SK-N-SH treated with all-trans-retinoic acid at 6 μM for 48 hours (cell line): ENCODE results near the gene C14orf119.

Experiments used
- ISL1 ChIP-seq: fragments of 250-450 bp; sonication (Bioruptor Pico); IDR thresholded peaks from 2 replicates; pipeline ENCODE4 v2.1.2; 2022; ENCODE audit warnings: mild to moderate bottlenecking, moderate library complexity
- ZC3H10 ChIP-seq: fragments of 250-450 bp; sonication (Bioruptor Pico); IDR thresholded peaks from 2 replicates; pipeline ENCODE4 v1.5.1; 2021; ENCODE audit warnings: mild to moderate bottlenecking, moderate library complexity
- ZFP3 ChIP-seq: fragments of 250-450 bp; sonication (Bioruptor Pico); IDR thresholded peaks from 2 replicates; pipeline ENCODE4 v1.5.0; 2020; ENCODE audit warnings: mild to moderate bottlenecking, moderate library complexity
- ZNF70 ChIP-seq: fragments of 450-650 bp; formaldehyde crosslinking; IDR thresholded peaks from 2 replicates; pipeline ENCODE4 v1.5.0; 2020; ENCODE audit warnings: mild to moderate bottlenecking, moderate library complexity
- TF ChIP-seq, protein P1 (sequence below): fragments of 250-450 bp; sonication (Bioruptor Pico); IDR thresholded peaks from 2 replicates; pipeline ENCODE4 v1.8.0; 2020; ENCODE audit warnings: mild to moderate bottlenecking, moderate library complexity, borderline replicate concordance
- TF ChIP-seq, protein P2 (sequence below): fragments of 250-450 bp; sonication (Bioruptor Pico); IDR thresholded peaks from 2 replicates; pipeline ENCODE4 v1.5.0; 2020; ENCODE audit warnings: mild to moderate bottlenecking, moderate library complexity

DNA sequence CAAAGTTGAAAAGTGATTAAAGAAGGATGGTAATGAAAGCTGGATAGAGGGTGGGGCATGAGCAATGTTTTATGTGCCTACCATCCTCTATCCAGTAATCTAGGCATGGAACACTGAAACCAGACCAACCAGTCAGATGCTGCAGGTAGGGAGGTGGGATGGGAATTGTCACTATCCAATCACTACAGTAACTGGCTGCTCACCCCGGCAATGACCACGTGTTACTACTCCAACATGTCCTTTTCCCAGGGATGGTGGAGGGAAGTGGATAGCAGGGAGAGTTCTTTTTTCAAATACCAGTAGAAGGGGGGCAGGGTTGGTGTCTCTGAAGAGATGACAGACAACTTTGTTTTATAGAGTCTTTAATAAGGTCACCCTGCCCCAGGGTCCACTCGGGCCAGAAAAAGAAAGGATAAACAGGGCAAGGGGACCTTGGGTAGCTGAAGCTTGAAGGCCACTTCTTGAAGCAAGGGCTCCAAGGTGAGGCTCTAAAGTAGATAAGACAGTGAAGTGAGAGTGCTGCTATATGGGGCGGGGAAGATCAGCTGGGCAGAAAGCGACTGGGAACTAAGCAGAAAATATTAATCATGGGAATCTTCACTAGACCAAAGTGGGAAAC is 23.3 kb upstream of the C14orf119 start:
- TF ChIP-seq ZNF70 (CRISPR knock-in tag) (no peak), ISL1 (CRISPR knock-in tag) (no peak), ZC3H10 (CRISPR knock-in tag) (no peak), ZFP3 (CRISPR knock-in tag) (no peak)
- TF ChIP-seq, protein P1, sequence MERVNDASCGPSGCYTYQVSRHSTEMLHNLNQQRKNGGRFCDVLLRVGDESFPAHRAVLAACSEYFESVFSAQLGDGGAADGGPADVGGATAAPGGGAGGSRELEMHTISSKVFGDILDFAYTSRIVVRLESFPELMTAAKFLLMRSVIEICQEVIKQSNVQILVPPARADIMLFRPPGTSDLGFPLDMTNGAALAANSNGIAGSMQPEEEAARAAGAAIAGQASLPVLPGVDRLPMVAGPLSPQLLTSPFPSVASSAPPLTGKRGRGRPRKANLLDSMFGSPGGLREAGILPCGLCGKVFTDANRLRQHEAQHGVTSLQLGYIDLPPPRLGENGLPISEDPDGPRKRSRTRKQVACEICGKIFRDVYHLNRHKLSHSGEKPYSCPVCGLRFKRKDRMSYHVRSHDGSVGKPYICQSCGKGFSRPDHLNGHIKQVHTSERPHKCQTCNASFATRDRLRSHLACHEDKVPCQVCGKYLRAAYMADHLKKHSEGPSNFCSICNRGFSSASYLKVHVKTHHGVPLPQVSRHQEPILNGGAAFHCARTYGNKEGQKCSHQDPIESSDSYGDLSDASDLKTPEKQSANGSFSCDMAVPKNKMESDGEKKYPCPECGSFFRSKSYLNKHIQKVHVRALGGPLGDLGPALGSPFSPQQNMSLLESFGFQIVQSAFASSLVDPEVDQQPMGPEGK (CRISPR knock-in tag): no peak
- TF ChIP-seq, protein P2, sequence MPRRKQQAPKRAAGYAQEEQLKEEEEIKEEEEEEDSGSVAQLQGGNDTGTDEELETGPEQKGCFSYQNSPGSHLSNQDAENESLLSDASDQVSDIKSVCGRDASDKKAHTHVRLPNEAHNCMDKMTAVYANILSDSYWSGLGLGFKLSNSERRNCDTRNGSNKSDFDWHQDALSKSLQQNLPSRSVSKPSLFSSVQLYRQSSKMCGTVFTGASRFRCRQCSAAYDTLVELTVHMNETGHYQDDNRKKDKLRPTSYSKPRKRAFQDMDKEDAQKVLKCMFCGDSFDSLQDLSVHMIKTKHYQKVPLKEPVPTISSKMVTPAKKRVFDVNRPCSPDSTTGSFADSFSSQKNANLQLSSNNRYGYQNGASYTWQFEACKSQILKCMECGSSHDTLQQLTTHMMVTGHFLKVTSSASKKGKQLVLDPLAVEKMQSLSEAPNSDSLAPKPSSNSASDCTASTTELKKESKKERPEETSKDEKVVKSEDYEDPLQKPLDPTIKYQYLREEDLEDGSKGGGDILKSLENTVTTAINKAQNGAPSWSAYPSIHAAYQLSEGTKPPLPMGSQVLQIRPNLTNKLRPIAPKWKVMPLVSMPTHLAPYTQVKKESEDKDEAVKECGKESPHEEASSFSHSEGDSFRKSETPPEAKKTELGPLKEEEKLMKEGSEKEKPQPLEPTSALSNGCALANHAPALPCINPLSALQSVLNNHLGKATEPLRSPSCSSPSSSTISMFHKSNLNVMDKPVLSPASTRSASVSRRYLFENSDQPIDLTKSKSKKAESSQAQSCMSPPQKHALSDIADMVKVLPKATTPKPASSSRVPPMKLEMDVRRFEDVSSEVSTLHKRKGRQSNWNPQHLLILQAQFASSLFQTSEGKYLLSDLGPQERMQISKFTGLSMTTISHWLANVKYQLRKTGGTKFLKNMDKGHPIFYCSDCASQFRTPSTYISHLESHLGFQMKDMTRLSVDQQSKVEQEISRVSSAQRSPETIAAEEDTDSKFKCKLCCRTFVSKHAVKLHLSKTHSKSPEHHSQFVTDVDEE (CRISPR knock-in tag): no peak
